Mesenchymal stem cell (in vitro differentiated cells and primary cell): ENCODE measurements around the gene SRP19.
"Not testable (repeated sequence)": the region's sequence is repeated elsewhere in the genome, so short reads cannot be mapped to it uniquely, and the experiment has no call there.

Source experiments
- DNase-seq: peaks from one replicate; pipeline ENCODE4 v3.0.0-alpha.2; 2013
- H2AFZ ChIP-seq: one replicate; pipeline ENCODE4 v1.6.1; 2013; ENCODE audit warnings: low read depth, mild to moderate bottlenecking, control low read depth, inconsistent platforms, low read length, moderate library complexity
- H2AK5ac ChIP-seq: 2 replicates; pipeline ENCODE4 v1.6.1; 2013; ENCODE audit warnings: low read length, moderate library complexity, mild to moderate bottlenecking, inconsistent platforms; ENCODE audit not compliant: severe bottlenecking
- H2BK120ac ChIP-seq: one replicate; pipeline ENCODE4 v1.6.1; 2013; ENCODE audit warnings: low read depth, mild to moderate bottlenecking, inconsistent platforms, low read length, moderate library complexity
- H2BK12ac ChIP-seq, 2 experiments: one replicate each; pipeline ENCODE4 v1.6.1; 2013; ENCODE audit warnings: inconsistent platforms in 2 of 2, low read length in 2 of 2, mild to moderate bottlenecking in 2 of 2, moderate library complexity in 2 of 2, control low read depth in 1 of 2
- H2BK15ac ChIP-seq: one replicate; pipeline ENCODE4 v1.6.1; 2013; ENCODE audit warnings: mild to moderate bottlenecking, low read depth, inconsistent platforms; ENCODE audit not compliant: poor library complexity, severe bottlenecking
- H2BK5ac ChIP-seq: 2 replicates; pipeline ENCODE4 v1.6.1; 2013; ENCODE audit warnings: low read depth, mild to moderate bottlenecking, low read length, control low read depth, inconsistent platforms; ENCODE audit not compliant: poor library complexity, severe bottlenecking
- H3K14ac ChIP-seq, 2 experiments: one replicate each; pipeline ENCODE4 v1.6.1; 2013; ENCODE audit warnings: inconsistent platforms in 2 of 2, low read length in 2 of 2, control low read depth in 1 of 2, mild to moderate bottlenecking in 1 of 2, moderate library complexity in 1 of 2
- H3K18ac ChIP-seq, 2 experiments: one replicate each; pipeline ENCODE4 v1.6.1; 2013; ENCODE audit warnings: inconsistent platforms in 2 of 2, low read length in 2 of 2, control low read depth in 1 of 2, low read depth in 1 of 2, mild to moderate bottlenecking in 1 of 2
- H3K23ac ChIP-seq, 2 experiments: one replicate each; pipeline ENCODE4 v1.6.1; 2013; ENCODE audit warnings: inconsistent platforms in 2 of 2, low read length in 2 of 2, mild to moderate bottlenecking in 2 of 2, moderate library complexity in 2 of 2, control low read depth in 1 of 2
- H3K27ac ChIP-seq: 2 replicates; pipeline ENCODE4 v1.5.1; 2013; ENCODE audit warnings: mild to moderate bottlenecking, moderate library complexity, low read length, control low read depth, inconsistent platforms; ENCODE audit not compliant: poor library complexity, severe bottlenecking
- H3K27me3 ChIP-seq, 2 experiments: 2 replicates each; pipeline versions ENCODE4 v1.6.1 to v1.7.0; 2013; ENCODE audit warnings: low read length in 2 of 2, mild to moderate bottlenecking in 2 of 2, moderate library complexity in 2 of 2, control low read depth in 1 of 2, inconsistent platforms in 1 of 2; ENCODE audit not compliant: control insufficient read depth in 1 of 2, insufficient read depth in 1 of 2
- H3K36me3 ChIP-seq, 2 experiments: 2 replicates each; pipeline versions ENCODE4 v1.6.1 to v1.7.0; 2013; ENCODE audit warnings: low read length in 2 of 2, control low read depth in 1 of 2, inconsistent platforms in 1 of 2, low read depth in 1 of 2, mild to moderate bottlenecking in 1 of 2; ENCODE audit not compliant: insufficient read depth in 2 of 2, control insufficient read depth in 1 of 2
- H3K4ac ChIP-seq, 2 experiments: one replicate each; pipeline ENCODE4 v1.6.1; 2013; ENCODE audit warnings: inconsistent platforms in 2 of 2, low read length in 2 of 2, mild to moderate bottlenecking in 2 of 2, moderate library complexity in 2 of 2, control low read depth in 1 of 2, low read depth in 1 of 2
- H3K4me1 ChIP-seq: 2 replicates; pipeline ENCODE4 v1.6.1; 2013; ENCODE audit warnings: low read depth, low read length, control low read depth; ENCODE audit not compliant: control insufficient read depth, insufficient read depth
- H3K4me2 ChIP-seq: 2 replicates; pipeline ENCODE4 v1.6.1; 2013; ENCODE audit warnings: low read length, mild to moderate bottlenecking, inconsistent platforms; ENCODE audit not compliant: poor library complexity, severe bottlenecking
- H3K4me3 ChIP-seq, 2 experiments: 2 replicates each; pipeline versions ENCODE4 v1.5.1 to v1.7.0; 2013; ENCODE audit warnings: low read length in 2 of 2, mild to moderate bottlenecking in 2 of 2, control low read depth in 1 of 2, low read depth in 1 of 2; ENCODE audit not compliant: insufficient read depth in 1 of 2
- H3K79me1 ChIP-seq: replicated peaks from 2 replicates; pipeline ENCODE4 v1.6.1; 2013; ENCODE audit warnings: mild to moderate bottlenecking, control low read depth, low read length, inconsistent platforms; ENCODE audit not compliant: poor library complexity, severe bottlenecking
- H3K9ac ChIP-seq: 2 replicates; pipeline ENCODE4 v1.7.0; 2013; ENCODE audit warnings: mild to moderate bottlenecking, low read length, moderate library complexity
- H3K9me3 ChIP-seq: 2 replicates; pipeline ENCODE4 v1.7.0; 2013; ENCODE audit warnings: mild to moderate bottlenecking, low read length; ENCODE audit not compliant: control insufficient read depth
- H4K8ac ChIP-seq: one replicate; pipeline ENCODE4 v1.6.1; 2013; ENCODE audit warnings: inconsistent platforms, mild to moderate bottlenecking, low read length, moderate library complexity
- H4K91ac ChIP-seq: one replicate; pipeline ENCODE4 v1.6.1; 2013; ENCODE audit warnings: mild to moderate bottlenecking, low read length, inconsistent platforms
- WGBS: methylation state at CpG from one replicate; pipeline ENCODE4 v1.1.7; 2013; ENCODE audit warnings: mixed read lengths; 5-methylcytosine and 5-hydroxymethylcytosine counted together

Gene SRP19

GRCh38 chr5:112892066-112892465 is 31.0 kb downstream of the SRP19 start:
- not testable (repeated sequence) for H4K91ac ChIP-seq, H3K4me2 ChIP-seq, H4K8ac ChIP-seq, H3K9me3 ChIP-seq, H3K14ac ChIP-seq, H2AFZ ChIP-seq, H3K23ac ChIP-seq, H2BK15ac ChIP-seq, H2BK5ac ChIP-seq, DNase-seq, H2BK12ac ChIP-seq, H3K4me3 ChIP-seq, H3K4ac ChIP-seq, H3K27me3 ChIP-seq, H3K4me1 ChIP-seq, H2AK5ac ChIP-seq, H3K18ac ChIP-seq, H3K27ac ChIP-seq, H2BK120ac ChIP-seq, H3K9ac ChIP-seq
- Histone ChIP-seq H3K79me1 (peaks cover 20% of the 10 kb centered on the region), H3K36me3 (peaks cover 21 to 68% of the 10 kb centered on the region in 2 experiments)
- 93% methylated on average over 8 of the region's 8 CpGs for WGBS

- H3K27ac ChIP-seq: no peak overlapping the region
- no peak overlapping the region for H3K9ac ChIP-seq
- peaks cover 22 to 67% of the 10 kb centered on the region in 2 experiments for H3K36me3 ChIP-seq
- H2BK15ac ChIP-seq: no peak overlapping the region
- H3K9me3 ChIP-seq: no peaks in the 10 kb centered on the region
- H4K91ac ChIP-seq: no peak overlapping the region
- H3K79me1 ChIP-seq: peaks cover 20% of the 10 kb centered on the region
- WGBS: 97% methylated on average over 9 of the region's 13 CpGs
- H3K23ac ChIP-seq: no peak overlapping the region
- H2BK5ac ChIP-seq: no peak overlapping the region
- no peaks in the 10 kb centered on the region for H3K27me3 ChIP-seq
- no peak overlapping the region for H2AK5ac ChIP-seq
- no peak overlapping the region for H3K4ac ChIP-seq
- H2BK120ac ChIP-seq: no peak overlapping the region
- H3K14ac ChIP-seq: no peak overlapping the region
- H2AFZ ChIP-seq: no peak overlapping the region
- H4K8ac ChIP-seq: no peak overlapping the region
- DNase-seq: no peak
- no peak overlapping the region for H2BK12ac ChIP-seq
- no peak overlapping the region for H3K18ac ChIP-seq
- H3K4me3 ChIP-seq: no peak overlapping the region
- no peaks in the 10 kb centered on the region for H3K4me1 ChIP-seq
- H3K4me2 ChIP-seq: no peak overlapping the region
Measured at GRCh38 chr5:112892776-112893175, 31.7 kb downstream of the SRP19 start.

GRCh38 chr5:112895682-112896081 is 34.6 kb downstream of the SRP19 start:
- Histone ChIP-seq H4K91ac (no peak overlapping the region), H3K27me3 (no peaks in the 10 kb centered on the region), H2BK120ac (no peak overlapping the region), H2AFZ (no peak overlapping the region), H3K4me2 (no peak overlapping the region), H3K23ac (no peak overlapping the region), H3K36me3 (peaks cover 23 to 81% of the 10 kb centered on the region in 2 experiments), H3K27ac (no peak overlapping the region), H3K9me3 (no peaks in the 10 kb centered on the region), H2BK12ac (no peak overlapping the region), H3K4me1 (no peaks in the 10 kb centered on the region), H3K79me1 (peaks cover 18% of the 10 kb centered on the region), H4K8ac (no peak overlapping the region), H3K4ac (no peak overlapping the region), H3K14ac (no peak overlapping the region), H2AK5ac (no peak overlapping the region), H2BK15ac (no peak overlapping the region), H3K18ac (no peak overlapping the region), H3K9ac (no peak overlapping the region), H2BK5ac (no peak overlapping the region), H3K4me3 (no peak overlapping the region)
- no peak for DNase-seq
- 95% methylated on average over 3 of the region's 3 CpGs for WGBS

- no peak overlapping the region for H3K18ac ChIP-seq
- no peak overlapping the region for H3K4me2 ChIP-seq
- H2BK5ac ChIP-seq: no peak overlapping the region
- no peaks in the 10 kb centered on the region for H3K9me3 ChIP-seq
- H3K23ac ChIP-seq: no peak overlapping the region
- no peak overlapping the region for H2BK12ac ChIP-seq
- no peaks in the 10 kb centered on the region for H3K27me3 ChIP-seq
- H4K8ac ChIP-seq: no peak overlapping the region
- H3K79me1 ChIP-seq: peaks cover 24% of the 10 kb centered on the region
- H4K91ac ChIP-seq: no peak overlapping the region
- no peak overlapping the region for H2BK15ac ChIP-seq
- no peak overlapping the region for H2AK5ac ChIP-seq
- H3K4me3 ChIP-seq: no peak overlapping the region
- WGBS: 98% methylated on average over 1 of the region's 3 CpGs
- H3K4me1 ChIP-seq: no peaks in the 10 kb centered on the region
- H3K14ac ChIP-seq: no peak overlapping the region
- no peak overlapping the region for H3K9ac ChIP-seq
- DNase-seq: no peak
- H3K4ac ChIP-seq: no peak overlapping the region
- H3K27ac ChIP-seq: no peak overlapping the region
- no peak overlapping the region for H2AFZ ChIP-seq
- H3K36me3 ChIP-seq: peaks cover 22 to 71% of the 10 kb centered on the region in 2 experiments
- H2BK120ac ChIP-seq: no peak overlapping the region
Measured at GRCh38 chr5:112902561-112902960, 41.5 kb downstream of the SRP19 start.
